ENCODE measurements around the gene LRP3.
"Not testable (repeated sequence)": the region's sequence is repeated elsewhere in the genome, so short reads cannot be mapped to it uniquely, and the experiment has no call there.

Gene LRP3

GRCh38 chr19:33176670-33177416 is 17.3 kb upstream of the LRP3 start:
- DNase-seq, result peak; percentile 94

DNA sequence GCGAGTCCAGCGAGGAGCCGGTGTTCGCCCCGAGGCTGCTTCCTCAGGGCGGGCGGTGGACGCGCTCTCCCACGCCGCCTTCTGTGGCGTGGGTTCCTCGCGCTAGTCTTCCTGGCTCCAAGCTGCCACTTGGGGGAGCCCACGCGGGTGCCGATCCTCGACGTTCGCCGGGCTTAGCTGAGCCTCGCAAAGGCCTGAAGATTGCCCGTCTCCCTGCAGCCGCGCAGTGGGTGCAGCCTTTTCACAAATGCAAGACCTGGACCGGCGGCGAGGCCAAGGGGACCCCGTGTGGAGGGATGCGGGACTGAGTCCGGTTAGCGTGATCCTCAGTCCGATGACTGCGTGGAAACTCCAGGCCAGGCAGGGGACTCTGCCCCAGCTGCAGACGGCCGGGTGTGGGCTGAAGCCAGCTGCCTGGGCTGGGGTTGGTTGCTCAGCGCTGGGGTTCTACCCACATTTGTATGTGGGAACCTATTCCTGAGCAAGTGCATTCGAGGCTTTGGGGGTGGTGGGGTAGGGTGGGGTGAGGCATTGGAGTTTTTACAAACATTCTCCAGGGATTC is 16.6 kb upstream of the LRP3 start:
- peak; percentile 31 for DNase-seq

DNA sequence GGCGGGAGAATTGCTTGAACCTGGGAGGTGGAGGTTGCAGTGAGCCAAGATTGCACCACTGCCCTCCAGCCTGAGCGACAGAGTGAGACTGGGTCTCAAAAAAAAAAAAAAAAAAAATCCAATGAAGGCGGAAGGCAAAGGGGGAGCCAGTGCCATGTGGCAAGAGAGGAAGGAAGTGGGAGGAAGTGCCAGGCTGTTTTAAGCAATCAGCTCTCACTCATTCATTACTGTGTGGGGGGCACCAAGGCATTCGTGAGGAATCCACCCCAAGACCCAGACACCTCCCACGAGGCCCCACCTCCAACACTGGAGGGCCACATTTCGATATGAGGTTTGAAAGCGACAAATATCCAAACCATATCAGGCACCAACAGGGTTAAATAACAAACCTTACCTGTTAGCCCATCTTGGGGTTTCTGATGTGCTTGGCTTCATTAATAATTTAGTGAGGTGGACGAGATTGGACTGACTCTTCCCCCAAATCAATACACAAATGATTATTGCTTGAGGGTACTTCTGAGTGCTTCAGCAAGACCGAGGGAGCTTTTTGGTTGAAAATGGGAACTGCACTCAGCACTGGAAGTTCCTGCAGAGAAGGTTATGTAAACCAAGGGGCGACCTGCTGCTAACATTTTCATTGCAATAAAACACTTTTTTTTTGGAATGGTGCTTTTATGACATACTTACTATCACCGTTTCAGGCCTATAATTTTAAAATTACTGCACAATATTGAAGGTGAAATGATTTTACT is 7.5 kb upstream of the LRP3 start:
- no peak for DNase-seq

GRCh38 chr19:33187183-33187540 is 7.0 kb upstream of the LRP3 start:
- DNase-seq, result no peak

GRCh38 chr19:33189453-33189852 is 4.7 kb upstream of the LRP3 start:
- no peak for DNase-seq

- not testable (repeated sequence) for DNase-seq
Measured at GRCh38 chr19:33191092-33191491, 3.0 kb upstream of the LRP3 start.

- DNase-seq, result no peak
Measured at GRCh38 chr19:33191501-33191900, 2.6 kb upstream of the LRP3 start.

GRCh38 chr19:33192010-33192409 is 2.1 kb upstream of the LRP3 start:
- no peak for DNase-seq

DNA sequence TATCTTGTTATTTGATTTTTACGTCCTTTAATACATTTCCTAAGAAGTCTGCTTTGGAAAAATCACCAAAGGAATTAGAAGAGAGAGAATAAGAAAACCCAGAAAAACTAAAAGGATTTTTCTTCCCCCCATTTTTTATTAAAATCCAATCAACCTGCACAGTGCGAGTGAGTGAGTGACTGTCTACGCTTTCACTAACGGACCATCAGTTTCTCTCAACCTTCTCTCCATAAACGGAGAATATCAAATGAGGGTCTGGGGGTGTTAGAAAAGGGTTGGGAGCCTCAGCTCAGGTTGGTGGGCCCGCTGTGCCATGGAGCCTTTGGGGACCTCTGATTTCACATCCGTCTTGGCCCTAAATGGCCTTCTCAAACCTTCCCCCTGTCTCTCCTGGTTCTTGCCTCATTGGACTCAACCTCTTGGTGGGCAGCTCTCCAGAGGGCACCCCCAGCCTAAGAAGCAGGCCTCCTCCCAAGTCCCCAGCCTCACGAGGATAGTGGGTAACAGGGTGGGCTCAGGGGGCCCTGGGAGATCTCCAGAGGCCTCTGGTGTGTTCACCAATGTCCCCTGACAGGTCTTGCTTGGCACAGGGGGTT is 763 bp upstream of the LRP3 start:
- DNase-seq, result no peak

DNA sequence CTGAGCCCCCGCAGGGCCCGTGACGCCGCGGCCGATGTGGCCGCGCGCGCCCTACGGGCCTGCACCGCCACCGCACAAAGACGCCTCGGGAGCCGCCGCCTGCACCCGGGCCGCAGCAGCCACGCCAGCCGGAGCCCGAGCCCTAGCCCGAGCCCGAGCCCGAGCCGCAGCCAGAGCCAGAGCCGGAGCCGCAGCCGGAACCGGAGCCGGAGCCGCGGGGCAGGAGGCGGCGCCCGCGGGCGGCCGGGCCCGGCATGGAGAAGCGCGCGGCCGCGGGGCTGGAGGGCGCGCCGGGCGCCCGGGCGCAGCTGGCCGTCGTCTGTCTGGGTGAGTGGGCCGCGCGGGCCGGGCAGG is 379 bp downstream of the LRP3 start:
- peak; percentile 7 for DNase-seq

DNA sequence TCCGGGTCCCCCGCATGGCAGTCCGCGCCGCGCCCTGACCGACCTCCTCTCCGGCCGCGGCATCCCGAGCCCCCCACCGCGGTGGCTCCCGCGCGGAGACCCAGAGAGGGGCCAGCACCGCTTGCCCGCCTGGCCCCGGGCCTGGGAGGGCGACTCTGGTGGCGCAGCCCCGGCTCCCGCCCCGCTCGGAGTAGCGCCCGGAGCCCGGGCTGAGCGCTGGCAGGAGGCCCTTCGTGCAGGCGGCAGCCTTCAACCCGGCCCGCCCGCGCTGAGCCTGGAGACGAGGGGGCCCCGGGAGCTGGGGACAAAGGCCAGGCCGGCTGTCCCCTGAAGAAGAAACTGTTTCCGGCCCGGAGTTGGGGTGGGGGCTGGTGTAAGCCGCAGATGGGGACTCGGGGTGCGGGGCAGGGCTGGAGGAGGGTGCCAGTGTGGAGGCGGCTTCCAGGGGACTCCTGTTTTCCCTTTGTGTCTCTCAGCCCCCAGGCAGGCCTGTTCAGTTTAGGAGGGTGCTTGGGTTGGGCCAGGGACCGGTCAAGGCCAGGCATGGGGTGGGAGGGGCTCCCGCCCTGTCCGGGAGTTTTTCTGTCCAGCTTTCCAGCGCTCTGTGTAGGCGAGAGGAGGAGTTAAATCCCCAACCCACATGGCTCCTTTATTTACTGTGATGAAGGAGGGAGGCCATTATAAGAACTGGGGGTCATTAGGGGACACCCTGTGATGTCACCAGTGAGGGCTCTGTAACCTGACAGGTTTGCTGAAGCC is 935 bp downstream of the LRP3 start:
- no peak for DNase-seq

DNA sequence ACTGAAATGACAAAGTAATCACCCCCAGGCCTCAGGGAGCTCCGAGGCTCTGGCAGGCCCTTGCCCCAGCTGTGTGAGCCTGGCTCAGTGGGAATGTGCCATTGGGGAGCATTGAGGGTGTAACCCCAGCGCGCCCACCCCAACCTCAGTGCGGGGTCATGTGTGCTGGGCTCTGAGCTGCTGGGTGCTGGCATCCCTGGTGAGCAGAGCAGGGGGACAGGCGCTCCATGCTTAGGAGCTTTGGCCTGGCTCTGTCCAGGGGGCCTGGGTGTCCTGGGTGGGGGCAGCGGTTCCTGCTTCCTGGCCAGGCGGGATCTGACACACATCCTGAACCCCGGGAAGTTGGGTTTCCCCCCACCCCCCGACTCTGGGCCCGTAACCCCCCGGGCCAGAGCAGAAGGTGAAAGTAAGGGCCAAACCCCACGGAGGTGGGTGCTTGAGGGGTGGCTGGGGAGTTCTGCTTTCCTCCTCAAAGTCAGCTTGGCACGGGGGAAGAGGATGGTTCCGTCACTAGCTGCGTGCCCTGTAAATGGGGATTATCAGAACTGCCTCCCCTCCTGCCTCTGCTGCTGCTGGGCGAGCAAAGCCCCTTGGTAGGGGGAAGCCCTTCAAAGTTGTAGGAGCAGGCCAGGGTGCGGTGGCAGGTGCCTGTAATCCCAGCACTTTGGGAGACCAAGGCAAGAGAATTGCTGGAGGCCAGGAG is 1.7 kb downstream of the LRP3 start:
- DNase-seq, result no peak

- no peak for DNase-seq
Measured at GRCh38 chr19:33196446-33197193, 2.5 kb downstream of the LRP3 start.

DNA sequence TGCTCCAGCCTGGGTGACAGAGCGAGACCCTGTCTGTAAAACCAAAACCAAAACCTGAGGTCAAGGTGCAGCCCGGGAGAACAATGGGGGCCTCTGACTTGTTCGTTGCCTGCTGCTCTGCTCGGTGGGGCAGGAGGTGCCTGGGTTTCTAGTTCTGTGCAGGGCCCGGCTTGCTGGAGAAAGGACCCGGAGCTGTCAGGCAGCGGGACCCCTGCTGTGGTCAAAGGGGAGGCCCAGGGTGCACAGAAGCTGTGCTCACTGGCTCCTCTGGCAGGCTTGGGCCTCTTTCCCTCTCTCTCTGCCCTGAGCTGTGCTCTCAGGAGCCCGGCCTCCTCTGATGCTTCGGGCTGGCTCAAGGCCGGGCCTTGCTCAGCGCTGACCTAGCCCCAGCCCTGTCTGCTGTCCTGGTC is 3.5 kb downstream of the LRP3 start:
- DNase-seq, result no peak

DNA sequence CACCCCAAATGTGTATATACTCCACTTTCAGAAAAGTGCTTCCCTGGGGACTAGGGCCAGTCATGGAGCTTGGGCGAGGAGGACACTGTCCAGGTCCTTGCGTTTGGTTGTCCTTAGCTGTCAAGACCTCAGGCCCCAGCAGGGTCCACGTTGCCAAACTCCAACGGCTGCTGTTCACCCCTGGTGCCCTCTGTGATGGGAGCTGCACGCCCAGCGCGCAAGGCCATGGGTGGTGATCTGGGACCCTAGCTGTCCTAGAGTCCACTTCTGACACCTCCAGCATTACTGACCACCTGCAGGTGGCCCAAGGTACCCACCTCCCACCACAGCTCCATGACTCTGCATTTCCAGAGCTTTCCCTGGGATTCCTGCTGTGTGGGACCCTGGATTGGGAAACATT is 4.0 kb downstream of the LRP3 start:
- no peak for DNase-seq

DNA sequence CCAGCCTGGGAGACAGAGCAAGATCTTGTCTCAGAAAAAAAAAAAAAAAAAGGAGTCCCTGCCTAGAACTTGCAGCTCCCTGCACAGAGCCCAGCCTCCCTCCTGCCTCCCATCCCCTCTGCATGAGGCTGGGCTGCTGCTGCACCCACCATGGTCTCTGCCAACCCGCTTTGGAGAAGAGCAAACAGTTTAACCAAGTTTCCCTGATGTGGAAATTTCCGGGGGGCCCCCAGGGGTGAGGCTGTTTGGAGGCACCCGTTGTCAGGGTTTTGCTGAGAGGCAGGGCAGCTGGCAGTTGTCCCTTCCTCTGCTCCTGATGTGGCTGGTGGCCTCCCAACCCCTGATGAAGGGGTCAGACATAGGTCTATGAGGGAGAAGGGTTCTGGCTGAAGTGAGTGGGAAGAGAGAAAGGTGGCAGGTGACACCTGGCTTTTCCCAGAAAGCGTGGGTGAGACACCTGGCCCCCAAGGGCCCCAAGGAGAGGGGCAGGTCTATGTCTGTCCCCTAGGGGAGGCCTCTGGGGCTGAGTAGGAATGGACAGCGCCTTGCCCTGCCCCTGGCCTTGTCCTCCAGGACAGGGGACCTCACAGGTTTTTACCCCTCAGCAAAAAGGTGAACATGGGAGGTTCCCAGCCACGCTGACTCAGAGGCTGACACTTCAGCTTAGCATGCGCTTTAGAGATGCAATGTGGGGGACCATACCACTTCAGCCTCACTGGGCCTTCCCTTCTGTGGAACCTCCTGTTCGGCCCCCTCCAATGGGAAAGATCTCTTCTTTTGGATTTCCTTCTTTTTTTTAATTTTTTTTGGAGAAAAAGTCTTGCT is 5.5 kb downstream of the LRP3 start:
- DNase-seq, result no peak

- DNase-seq, result no peak
Measured at GRCh38 chr19:33201473-33201872, 7.3 kb downstream of the LRP3 start.

DNA sequence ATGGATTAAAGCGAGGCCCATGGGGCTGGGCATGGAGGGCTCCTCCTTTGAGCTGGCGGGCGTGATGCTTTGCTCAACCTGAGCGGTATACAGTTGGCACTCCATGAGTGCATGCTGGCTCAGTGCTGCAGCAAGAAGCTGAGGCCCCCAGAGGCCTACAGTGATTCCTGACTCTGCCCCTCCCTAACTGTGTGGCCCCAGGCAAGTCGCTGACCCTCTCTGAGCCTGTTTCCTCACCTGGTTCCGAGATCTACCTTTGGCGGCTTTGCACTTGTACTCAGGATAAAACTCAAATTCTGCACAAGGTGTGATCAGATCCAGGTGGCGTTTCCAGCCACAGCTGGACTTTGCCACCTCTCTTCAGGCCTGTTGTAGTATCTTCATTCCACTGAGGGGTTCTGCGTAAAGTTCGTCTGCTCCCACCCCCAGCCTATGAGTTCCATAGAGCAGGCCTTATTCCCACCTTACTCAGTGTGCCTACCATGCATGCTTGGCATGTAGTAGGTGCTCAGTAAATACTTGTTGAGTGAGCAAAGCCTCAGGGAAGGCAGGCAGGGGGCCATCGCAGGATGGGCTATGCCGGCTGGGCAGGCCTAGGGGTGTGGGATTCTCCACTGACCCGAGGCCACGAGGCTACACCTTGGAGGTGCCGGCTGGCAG is 7.9 kb downstream of the LRP3 start:
- DNase-seq, result no peak

DNA sequence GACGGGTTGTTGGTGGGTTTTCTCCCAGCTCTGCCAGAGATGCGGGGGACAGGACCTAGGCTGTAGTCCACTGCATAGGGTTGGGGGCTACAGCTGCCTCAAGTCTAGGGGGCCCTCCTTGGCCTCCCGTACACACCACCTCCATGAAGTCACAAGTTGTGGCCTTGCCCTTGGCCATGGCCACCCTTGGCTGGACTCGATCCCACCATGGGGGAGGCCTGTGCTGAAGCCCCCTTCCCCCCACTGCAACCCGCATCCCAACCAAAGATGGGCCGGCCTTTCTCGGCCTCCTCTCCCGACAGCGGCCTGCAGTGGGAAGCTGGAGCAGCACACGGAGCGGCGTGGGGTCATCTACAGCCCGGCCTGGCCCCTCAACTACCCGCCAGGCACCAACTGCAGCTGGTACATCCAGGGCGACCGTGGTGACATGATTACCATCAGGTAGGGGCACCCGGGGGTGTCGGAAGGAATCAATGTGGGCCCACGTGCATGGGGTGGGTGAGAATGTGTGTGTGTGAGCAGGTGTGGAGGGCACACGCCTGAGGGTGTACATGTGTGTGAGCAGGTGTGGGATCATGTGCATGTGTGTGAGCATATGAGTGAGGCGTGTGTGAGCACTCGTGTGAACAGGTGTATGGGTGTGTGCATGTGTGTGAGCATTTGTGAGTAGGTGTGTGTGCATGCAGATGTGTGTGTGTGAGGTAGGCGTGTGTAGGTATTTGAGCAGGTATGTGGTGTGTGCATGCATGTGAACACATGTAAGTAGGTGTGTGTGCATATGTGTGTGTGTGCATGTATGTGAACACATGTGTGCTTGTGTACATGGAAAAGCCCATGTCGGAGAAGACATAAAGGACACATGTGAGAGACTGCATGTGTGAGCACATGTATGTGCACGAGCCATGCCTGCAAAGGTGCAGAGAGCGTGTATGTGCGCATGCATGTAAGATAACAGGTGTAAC is 8.7 kb downstream of the LRP3 start:
- DNase-seq, result no peak
